HepG2 (cell line): ENCODE data around the gene PEAK1. TPM values are rescaled to one million over a fixed set of nuclear protein-coding genes. Genes with fewer than 3 reads are reported as not detected.

Experiments used
- AGO2 ChIP-seq: fragments of 200-400 bp; formaldehyde crosslinking; optimal IDR thresholded peaks from 2 replicates; pipeline ENCODE3; 2017; ENCODE audit warnings: mild to moderate bottlenecking, low read depth, low read length, moderate library complexity
- ARHGAP35 ChIP-seq: sonication (generic); formaldehyde crosslinking; IDR thresholded peaks from 2 replicates; pipeline ENCODE4 v1.9.0; 2022; ENCODE audit warnings: mild to moderate bottlenecking, inconsistent platforms, moderate library complexity, missing genetic modification reagents, borderline replicate concordance
- ERF ChIP-seq: IDR thresholded peaks from 2 replicates; pipeline ENCODE4 v1.6.1; 2018; ENCODE audit warnings: missing biosample characterization, missing genetic modification reagents
- NFE2L2 ChIP-seq: fragments of 150-350 bp; IDR thresholded peaks from 2 replicates; pipeline ENCODE4 v1.6.1; 2014; ENCODE audit warnings: low read length
- NFYC ChIP-seq: IDR thresholded peaks from 2 replicates; pipeline ENCODE4 v1.6.1; 2016; ENCODE audit warnings: missing genetic modification reagents, missing compliant biosample characterization
- PAWR ChIP-seq: sonication (generic); formaldehyde crosslinking; IDR thresholded peaks from 2 replicates; pipeline ENCODE4 v1.4.0; 2020; ENCODE audit warnings: missing genetic modification reagents, mild to moderate bottlenecking, borderline replicate concordance
- RBFOX2 ChIP-seq: fragments of 200-400 bp; formaldehyde crosslinking; IDR thresholded peaks from 2 replicates; pipeline ENCODE4 v1.6.1; 2017; ENCODE audit warnings: low read depth, mild to moderate bottlenecking, low read length
- SRSF1 ChIP-seq: fragments of 200-400 bp; formaldehyde crosslinking; optimal IDR thresholded peaks from 2 replicates; pipeline ENCODE3; 2017; ENCODE audit warnings: mild to moderate bottlenecking, low read depth, low read length, moderate library complexity
- TARDBP ChIP-seq: sonication (generic); formaldehyde crosslinking; IDR thresholded peaks from 2 replicates; pipeline ENCODE4 v1.8.0; 2022; ENCODE audit warnings: mild to moderate bottlenecking, missing genetic modification reagents
- TCF12 ChIP-seq, 2 experiments: fragments of 450-650 bp in 1 of 2; sonication (generic) in 1 of 2; formaldehyde crosslinking in 1 of 2; IDR thresholded peaks; 2 replicates each; pipeline versions ENCODE4 v1.6.1 to v1.8.0; 2017 to 2022; ENCODE audit warnings: antibody characterized with exemption in 1 of 2, mild to moderate bottlenecking in 1 of 2, missing genetic modification reagents in 1 of 2, moderate library complexity in 1 of 2
- ZNF883 ChIP-seq: sonication (generic); formaldehyde crosslinking; IDR thresholded peaks from 2 replicates; pipeline ENCODE4 v1.5.1; 2020; ENCODE audit warnings: mild to moderate bottlenecking, missing genetic modification reagents; ENCODE audit errors: not compliant biosample characterization
- ZSCAN30 ChIP-seq: sonication (generic); formaldehyde crosslinking; IDR thresholded peaks from 2 replicates; pipeline ENCODE4 v1.5.0; 2020; ENCODE audit warnings: mild to moderate bottlenecking, missing genetic modification reagents
- polyA plus RNA-seq, 8 experiments: library from polyadenylated mRNA; depleted of rRNA in 3 of 8; stranded (reverse) in 7 of 8; unstranded in 1 of 8; fragments of >200 nt; fragmentation: Illumina TruSeq in 4 of 8; extraction: Trizol in 4 of 8; gene quantifications; 2 replicates each; pipeline versions ENCODE4 v1.2.1 to v1.2.3, GENCODE V29; 2011 to 2016; ENCODE audit warnings: low read depth in 4 of 8, missing spikeins in 1 of 8, mixed read lengths in 1 of 8; ENCODE audit not compliant: insufficient read depth in 1 of 8
- total RNA-seq, 5 experiments: library from RNA; depleted of rRNA; stranded (reverse); fragments of >200 nt; fragmentation: Illumina TruSeq; extraction: Trizol; gene quantifications; 2 replicates each; pipeline ENCODE4 v1.2.3, GENCODE V29; 2016; ENCODE audit warnings: low read depth in 1 of 5
- TF ChIP-seq, protein P1 (sequence below): sonication (generic); formaldehyde crosslinking; IDR thresholded peaks from 2 replicates; pipeline ENCODE4 v1.4.0; 2020; ENCODE audit warnings: mild to moderate bottlenecking, missing genetic modification reagents
- TF ChIP-seq, protein P2 (sequence below): sonication (generic); formaldehyde crosslinking; IDR thresholded peaks from 2 replicates; pipeline ENCODE4 v1.5.0; 2020; ENCODE audit warnings: mild to moderate bottlenecking, missing genetic modification reagents
- TF ChIP-seq, protein P3 (sequence below), 2 experiments: IDR thresholded peaks; 2 replicates each; pipeline ENCODE4 v1.6.1; 2011 to 2012; ENCODE audit warnings: low read length in 2 of 2, borderline replicate concordance in 1 of 2, low read depth in 1 of 2, mild to moderate bottlenecking in 1 of 2, moderate library complexity in 1 of 2

PEAK1 gene
- total and polyA plus RNA-seq, 2 of the 13 experiments (the other 11 are each of a cell fraction or from before 2014, with no cell fraction given), result 6.0 to 6.6 TPM

DNA sequence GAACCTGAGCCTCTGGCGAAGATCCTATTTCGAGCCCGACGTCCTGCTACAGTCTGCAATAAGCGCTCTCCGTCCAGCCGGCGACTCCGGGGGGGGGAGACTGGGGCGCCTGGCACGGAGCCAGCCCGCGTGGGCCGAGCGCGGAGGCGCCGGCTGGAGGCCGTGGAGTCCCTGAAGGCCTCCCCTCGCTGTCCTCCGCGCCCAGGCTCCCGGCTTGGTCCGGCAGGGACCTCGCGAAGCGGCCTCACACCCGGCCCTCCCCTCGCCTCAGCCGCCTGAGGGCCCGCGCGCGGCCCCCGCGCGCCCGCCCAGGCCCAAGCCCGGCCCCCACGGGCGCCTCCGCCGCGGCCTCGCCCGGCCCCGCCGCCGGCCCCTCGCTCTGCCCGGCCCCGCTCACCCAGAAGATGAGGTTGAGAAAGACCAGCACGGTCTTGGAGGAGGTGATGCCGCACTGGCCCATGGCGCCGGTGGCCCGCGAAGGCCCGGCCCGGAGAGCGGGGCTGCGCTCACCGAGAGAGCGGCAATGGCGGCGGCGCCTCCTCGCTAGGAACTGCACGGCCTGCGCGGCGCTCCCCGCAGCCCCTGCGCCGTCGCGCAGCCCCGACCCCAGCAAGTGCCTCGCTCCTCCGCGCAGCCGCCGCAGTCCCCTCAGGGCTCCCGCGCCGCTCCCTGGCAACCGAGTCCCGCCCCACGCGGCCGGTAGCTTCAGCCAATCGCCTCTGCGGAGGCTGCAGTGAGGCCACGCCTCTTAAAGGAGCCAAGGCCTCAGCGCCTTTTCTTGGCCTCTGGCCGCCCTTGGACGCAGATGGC, 349.2 kb downstream of the PEAK1 start, which contains the start of gene TSPAN3 (continued):
- TF ChIP-seq TCF12 (IDR thresholded peaks at IDR 0.05) (no peak), TCF12 (CRISPR knock-in tag; IDR thresholded peaks at IDR 0.05) (0 out of 2 replicates have a peak, but pooled peaks have one; percentile 67), ERF (CRISPR knock-in tag) (peak; percentile 21; the same call in 1 of the 2 replicates), PAWR (CRISPR knock-in tag) (no peak), RBFOX2 (peak; percentile 90), TARDBP (CRISPR knock-in tag) (no peak), ZNF883 (CRISPR knock-in tag) (peak; percentile 22), ZSCAN30 (CRISPR knock-in tag) (no peak), NFYC (CRISPR knock-in tag) (peak; percentile 86), SRSF1 (peak; percentile 39), NFE2L2 (no peak), ARHGAP35 (CRISPR knock-in tag) (peak; percentile 38; the same call in 1 of the 2 replicates), AGO2 (peak; percentile 71)
- TF ChIP-seq, protein P1, sequence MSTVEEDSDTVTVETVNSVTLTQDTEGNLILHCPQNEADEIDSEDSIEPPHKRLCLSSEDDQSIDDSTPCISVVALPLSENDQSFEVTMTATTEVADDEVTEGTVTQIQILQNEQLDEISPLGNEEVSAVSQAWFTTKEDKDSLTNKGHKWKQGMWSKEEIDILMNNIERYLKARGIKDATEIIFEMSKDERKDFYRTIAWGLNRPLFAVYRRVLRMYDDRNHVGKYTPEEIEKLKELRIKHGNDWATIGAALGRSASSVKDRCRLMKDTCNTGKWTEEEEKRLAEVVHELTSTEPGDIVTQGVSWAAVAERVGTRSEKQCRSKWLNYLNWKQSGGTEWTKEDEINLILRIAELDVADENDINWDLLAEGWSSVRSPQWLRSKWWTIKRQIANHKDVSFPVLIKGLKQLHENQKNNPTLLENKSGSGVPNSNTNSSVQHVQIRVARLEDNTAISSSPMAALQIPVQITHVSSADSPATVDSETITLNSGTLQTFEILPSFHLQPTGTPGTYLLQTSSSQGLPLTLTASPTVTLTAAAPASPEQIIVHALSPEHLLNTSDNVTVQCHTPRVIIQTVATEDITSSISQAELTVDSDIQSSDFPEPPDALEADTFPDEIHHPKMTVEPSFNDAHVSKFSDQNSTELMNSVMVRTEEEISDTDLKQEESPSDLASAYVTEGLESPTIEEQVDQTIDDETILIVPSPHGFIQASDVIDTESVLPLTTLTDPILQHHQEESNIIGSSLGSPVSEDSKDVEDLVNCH (CRISPR knock-in tag), result no peak
- TF ChIP-seq, protein P2, sequence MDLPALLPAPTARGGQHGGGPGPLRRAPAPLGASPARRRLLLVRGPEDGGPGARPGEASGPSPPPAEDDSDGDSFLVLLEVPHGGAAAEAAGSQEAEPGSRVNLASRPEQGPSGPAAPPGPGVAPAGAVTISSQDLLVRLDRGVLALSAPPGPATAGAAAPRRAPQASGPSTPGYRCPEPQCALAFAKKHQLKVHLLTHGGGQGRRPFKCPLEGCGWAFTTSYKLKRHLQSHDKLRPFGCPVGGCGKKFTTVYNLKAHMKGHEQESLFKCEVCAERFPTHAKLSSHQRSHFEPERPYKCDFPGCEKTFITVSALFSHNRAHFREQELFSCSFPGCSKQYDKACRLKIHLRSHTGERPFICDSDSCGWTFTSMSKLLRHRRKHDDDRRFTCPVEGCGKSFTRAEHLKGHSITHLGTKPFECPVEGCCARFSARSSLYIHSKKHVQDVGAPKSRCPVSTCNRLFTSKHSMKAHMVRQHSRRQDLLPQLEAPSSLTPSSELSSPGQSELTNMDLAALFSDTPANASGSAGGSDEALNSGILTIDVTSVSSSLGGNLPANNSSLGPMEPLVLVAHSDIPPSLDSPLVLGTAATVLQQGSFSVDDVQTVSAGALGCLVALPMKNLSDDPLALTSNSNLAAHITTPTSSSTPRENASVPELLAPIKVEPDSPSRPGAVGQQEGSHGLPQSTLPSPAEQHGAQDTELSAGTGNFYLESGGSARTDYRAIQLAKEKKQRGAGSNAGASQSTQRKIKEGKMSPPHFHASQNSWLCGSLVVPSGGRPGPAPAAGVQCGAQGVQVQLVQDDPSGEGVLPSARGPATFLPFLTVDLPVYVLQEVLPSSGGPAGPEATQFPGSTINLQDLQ (CRISPR knock-in tag), result peak; percentile 58; the same call in 1 of the 2 replicates
- TF ChIP-seq, protein P3, sequence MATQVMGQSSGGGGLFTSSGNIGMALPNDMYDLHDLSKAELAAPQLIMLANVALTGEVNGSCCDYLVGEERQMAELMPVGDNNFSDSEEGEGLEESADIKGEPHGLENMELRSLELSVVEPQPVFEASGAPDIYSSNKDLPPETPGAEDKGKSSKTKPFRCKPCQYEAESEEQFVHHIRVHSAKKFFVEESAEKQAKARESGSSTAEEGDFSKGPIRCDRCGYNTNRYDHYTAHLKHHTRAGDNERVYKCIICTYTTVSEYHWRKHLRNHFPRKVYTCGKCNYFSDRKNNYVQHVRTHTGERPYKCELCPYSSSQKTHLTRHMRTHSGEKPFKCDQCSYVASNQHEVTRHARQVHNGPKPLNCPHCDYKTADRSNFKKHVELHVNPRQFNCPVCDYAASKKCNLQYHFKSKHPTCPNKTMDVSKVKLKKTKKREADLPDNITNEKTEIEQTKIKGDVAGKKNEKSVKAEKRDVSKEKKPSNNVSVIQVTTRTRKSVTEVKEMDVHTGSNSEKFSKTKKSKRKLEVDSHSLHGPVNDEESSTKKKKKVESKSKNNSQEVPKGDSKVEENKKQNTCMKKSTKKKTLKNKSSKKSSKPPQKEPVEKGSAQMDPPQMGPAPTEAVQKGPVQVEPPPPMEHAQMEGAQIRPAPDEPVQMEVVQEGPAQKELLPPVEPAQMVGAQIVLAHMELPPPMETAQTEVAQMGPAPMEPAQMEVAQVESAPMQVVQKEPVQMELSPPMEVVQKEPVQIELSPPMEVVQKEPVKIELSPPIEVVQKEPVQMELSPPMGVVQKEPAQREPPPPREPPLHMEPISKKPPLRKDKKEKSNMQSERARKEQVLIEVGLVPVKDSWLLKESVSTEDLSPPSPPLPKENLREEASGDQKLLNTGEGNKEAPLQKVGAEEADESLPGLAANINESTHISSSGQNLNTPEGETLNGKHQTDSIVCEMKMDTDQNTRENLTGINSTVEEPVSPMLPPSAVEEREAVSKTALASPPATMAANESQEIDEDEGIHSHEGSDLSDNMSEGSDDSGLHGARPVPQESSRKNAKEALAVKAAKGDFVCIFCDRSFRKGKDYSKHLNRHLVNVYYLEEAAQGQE (IDR thresholded peaks at IDR 0.05; ENCODE audit: borderline replicate concordance in 1 of 2, low read depth in 1 of 2, low read length in 2 of 2), result peak in 1 of 2 experiments; percentile 26; a peak in 1 of 4 replicates
